ENCODE results near the gene CDX2.

GRCh38 chr13:27965343-27965739, 3.8 kb downstream of the CDX2 start:
- TF ChIP-seq CTCF (IDR thresholded peaks at IDR 0.05; ENCODE audit: low read depth, low read length, missing input control) (no peak), YY1 (IDR thresholded peaks at IDR 0.05) (no peak), REST (IDR thresholded peaks at IDR 0.05) (no peak)
